LHCN-M2 (cell line): ENCODE measurements around the gene MORF4L2. TPM values are rescaled to one million over a fixed set of nuclear protein-coding genes. Genes with fewer than 3 reads are reported as not detected.
A peak's percentile ranks its signal among the peaks of the same experiment; 100 is the strongest.

Source experiments
- DNase-seq: peaks from one replicate; pipeline ENCODE4 v3.0.0-alpha.2; 2012; ENCODE audit warnings: low read depth
- polyA plus RNA-seq: library from polyadenylated mRNA; unstranded; fragments of >200 nt; gene quantifications from one replicate; pipeline ENCODE4 v1.2.1, GENCODE V29; 2012; ENCODE audit warnings: missing spikeins
- total RNA-seq: library from RNA; depleted of rRNA; stranded (reverse); fragments of >200 nt; gene quantifications from 2 replicates; pipeline ENCODE4 v1.2.3, GENCODE V29; 2014; rRNA removed

MORF4L2 gene, protein sequence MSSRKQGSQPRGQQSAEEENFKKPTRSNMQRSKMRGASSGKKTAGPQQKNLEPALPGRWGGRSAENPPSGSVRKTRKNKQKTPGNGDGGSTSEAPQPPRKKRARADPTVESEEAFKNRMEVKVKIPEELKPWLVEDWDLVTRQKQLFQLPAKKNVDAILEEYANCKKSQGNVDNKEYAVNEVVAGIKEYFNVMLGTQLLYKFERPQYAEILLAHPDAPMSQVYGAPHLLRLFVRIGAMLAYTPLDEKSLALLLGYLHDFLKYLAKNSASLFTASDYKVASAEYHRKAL
- 702 and 722 TPM in 2 replicates for total RNA-seq
- polyA plus RNA-seq, result 413 TPM

DNA sequence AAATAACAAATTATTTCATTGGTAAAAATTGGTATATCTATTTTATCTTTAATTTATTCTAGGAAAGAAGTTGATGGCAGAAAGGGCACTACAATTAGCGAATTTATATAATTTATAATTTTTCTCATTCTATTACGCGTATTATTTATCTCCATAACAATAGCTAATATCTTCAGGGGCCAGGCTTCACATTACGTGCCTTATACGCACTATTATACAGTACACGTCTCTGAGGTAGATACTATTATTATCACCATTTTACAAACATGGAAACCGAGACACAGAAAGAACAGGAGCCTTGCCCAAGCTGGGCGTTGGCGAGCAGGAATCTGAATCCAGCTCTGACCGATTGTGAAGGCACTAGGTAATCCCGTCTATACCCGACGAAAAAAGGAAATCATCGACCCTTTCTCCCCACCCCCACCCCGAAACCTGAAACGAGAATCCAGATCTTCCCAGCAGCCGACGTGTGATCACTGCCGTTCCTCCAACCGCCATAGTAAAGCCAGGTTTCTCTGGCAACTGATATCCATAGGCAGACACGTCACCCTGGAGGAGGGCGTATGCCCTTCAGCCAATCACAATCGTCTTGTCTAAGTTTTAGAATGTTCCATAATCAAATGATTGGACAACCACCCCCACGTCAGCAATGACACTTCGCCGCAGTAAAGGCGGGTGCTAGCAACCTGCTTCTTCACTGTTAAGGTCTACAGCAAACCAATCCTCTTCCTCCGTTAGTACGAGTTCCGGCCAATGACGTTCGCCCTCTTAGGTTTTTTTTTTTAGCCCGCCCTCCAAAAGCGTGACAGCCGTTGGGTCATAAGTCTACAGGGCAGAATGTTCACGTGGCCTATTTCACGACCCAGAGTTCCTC, at the start of gene MORF4L2:
Gene MORF4L2, minus strand, starts transcription at position 501 of the 874 bp plus-strand sequence. CDS start 9,672 bp downstream, outside the sequence.
- DNase-seq, result peak; percentile 98

GRCh38 chrX:103734125-103734760, 47.7 kb upstream of the MORF4L2 start:
- no peak for DNase-seq

DNA sequence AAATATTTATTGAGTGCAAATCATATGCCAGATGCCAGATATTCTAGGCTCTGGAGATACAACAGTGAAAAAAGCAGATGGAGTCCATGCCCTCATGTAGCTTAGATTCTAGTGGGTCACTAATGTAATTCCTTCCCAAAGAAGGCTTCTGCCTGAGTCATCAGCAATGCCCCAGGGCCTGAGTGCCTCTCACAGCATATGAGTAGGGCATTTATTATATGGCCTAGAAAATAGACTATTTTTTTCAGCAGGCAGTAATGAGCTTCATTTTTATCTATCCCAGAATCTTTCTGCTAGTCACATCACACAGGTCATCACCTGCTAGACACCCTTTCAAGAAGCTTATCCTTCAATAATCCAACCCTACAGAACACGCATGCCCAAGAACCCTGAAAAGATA, 46.5 kb upstream of the MORF4L2 start:
- DNase-seq, result no peak

DNA sequence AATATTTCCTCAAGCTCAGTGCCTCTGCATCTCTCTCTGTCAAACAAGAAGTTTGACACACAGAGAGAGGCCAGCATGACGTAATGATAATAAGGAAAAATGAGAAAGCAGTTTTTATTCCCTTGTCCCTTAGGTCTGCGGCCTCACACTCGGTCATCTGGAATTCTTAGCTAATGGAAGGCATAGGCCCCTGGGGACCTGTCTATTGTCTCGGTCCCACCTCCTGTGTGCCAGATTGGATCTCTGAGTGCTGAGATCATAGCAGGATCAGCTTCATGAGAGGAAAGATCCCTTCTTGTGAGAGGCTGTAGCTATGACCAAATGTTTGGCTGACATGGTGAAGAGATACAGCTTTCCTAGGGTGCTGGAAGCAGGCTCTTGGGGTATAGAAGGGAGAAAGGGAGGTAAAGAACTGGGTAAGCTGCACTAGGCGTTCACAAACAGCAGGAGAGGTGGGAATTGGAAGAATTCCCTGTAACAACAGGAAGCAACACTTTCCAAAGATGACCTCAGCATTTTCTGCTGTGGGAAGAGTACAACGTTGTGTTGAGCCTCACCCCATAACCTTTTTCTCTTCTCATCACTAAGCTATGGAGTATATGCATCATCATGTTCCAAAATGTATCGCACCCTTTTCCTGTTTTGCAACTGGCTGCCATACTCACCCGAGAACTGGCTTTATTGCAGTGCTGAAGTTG, 44.4 kb upstream of the MORF4L2 start:
- DNase-seq, result peak; percentile 46

GRCh38 chrX:103730147-103730795, 43.8 kb upstream of the MORF4L2 start:
- DNase-seq, result no peak

GRCh38 chrX:103729015-103729414, 42.5 kb upstream of the MORF4L2 start:
- no peak for DNase-seq

- DNase-seq, result no peak
These were observed 40.6 kb upstream of the MORF4L2 start for GRCh38 chrX:103727115-103727514.

GRCh38 chrX:103726477-103726876, 40.0 kb upstream of the MORF4L2 start:
- DNase-seq, result no peak

- peak; percentile 19 for DNase-seq
These were observed 36.0 kb upstream of the MORF4L2 start for GRCh38 chrX:103722505-103722904.

GRCh38 chrX:103718120-103718519, 31.6 kb upstream of the MORF4L2 start:
- no peak for DNase-seq

DNA sequence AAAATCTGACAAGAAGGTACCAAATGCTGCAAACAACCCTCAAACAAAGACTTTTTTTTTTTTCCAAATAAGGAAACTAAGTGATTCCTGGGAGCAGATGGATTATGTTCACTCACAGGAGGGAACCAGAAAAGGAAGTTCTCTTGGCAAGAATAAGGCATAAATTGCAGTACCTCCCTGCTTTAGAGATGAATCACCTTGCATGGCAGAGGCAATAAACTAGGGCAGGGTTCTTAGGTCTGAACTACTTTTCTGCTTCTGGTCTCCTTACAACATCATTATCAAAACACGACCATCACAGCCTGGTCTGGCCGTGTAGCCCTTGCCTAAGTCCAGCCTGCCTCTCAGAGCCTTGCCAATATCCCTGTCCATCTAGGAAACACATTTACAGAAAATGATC, 30.5 kb upstream of the MORF4L2 start:
- peak; percentile 59 for DNase-seq

DNA sequence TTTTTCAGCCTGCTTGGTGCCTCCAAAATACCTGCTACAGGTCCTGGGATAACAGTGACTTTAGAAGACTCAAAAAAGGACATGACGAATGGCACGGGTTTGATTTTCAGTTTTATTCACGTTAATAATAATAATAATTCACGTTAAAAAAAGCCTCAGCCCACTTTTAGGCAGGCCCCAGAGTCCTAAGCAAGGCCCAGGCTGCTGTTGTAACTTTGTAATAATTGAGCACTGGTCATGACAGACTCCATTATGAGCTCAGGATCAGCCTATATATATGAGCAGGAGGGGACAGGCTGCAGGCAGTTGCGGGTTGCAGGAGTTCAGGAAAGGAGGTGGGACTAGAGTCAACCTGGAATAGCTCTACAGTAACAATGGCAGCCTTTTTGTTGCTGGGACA, 24.1 kb upstream of the MORF4L2 start, which contains the start of gene TMEM31:
Gene TMEM31, plus strand, starts transcription at position 301 of the 400 bp plus-strand sequence. CDS start 1,350 bp downstream, outside the sequence.
- DNase-seq, result no peak

DNA sequence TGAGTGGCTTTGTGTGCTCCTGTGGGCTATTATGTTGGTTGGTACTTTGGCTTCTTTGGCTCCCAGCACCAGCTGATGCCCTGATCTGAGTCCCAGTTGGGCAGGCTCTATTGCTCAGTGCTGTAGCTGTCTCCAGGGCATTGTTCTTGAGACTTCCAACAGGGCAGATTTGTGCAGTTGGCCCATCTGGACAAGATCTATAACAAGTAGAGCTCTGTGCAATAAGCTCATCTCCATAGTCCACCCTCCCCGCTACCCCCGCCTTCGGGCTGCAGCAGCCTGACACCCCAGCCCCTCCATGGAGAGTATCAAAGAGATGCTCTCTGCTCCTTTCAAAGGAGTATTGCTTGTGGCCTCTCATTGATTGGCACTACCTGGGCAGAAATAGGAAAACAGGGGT, 18.4 kb upstream of the MORF4L2 start:
- DNase-seq, result no peak

- no peak for DNase-seq
These were observed 12.7 kb upstream of the MORF4L2 start for GRCh38 chrX:103699243-103699642.

- no peak for DNase-seq
These were observed 11.2 kb upstream of the MORF4L2 start for GRCh38 chrX:103697687-103698086.

- DNase-seq, result no peak
These were observed 4.6 kb upstream of the MORF4L2 start for GRCh38 chrX:103691059-103691458.

DNA sequence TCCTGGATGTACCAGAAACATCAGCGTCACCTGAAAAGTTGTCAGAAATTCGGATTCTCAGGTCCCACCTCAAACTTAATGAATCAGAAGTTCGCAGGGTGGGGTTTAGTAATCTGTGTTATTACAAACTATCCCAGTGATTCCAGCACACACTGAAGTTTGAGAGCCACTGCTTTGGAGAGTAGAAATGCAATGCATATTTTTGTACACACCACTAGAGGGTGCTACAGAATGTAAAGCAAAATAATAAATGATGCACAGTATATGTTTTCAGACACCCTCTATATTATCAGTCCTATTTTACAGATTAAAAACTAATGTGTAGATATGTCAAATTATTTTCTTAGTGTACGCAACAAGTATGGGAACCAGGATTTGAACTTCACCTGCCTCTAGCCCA, 2.4 kb upstream of the MORF4L2 start:
- peak; percentile 30 for DNase-seq

GRCh38 chrX:103687696-103688201, 1.2 kb upstream of the MORF4L2 start:
- DNase-seq, result peak; percentile 76

DNA sequence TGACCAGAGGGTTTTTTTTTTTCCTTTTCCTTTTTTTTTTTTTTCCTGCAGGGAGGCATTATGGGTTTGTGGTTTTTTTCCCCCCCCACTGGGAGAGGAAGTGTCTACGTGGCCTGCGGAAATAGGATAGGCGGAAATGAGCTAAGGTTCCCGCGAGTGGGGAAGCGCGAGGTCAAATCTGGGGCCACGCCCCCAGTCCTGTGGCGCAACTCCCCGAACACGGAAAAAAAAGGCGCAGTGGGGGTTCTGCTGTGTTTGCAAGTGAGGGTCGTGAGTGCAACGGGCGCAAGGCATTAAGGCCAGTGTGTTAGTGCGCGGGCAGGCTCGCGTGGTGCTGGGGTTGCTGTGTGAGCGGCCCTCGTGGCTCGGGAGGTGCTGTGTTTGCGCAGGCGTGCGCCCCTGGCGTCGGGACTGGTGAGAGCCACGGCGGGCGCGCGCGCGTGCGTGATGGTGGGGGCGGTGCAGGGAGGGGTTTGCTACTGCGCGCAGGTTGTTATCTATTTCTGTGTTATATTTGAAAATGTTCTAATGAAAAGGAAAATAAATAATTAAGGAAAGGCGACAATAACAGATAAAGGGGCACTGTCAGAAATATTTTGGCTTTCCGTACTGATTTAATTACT, 685 bp upstream of the MORF4L2 start:
- DNase-seq, result no peak

DNA sequence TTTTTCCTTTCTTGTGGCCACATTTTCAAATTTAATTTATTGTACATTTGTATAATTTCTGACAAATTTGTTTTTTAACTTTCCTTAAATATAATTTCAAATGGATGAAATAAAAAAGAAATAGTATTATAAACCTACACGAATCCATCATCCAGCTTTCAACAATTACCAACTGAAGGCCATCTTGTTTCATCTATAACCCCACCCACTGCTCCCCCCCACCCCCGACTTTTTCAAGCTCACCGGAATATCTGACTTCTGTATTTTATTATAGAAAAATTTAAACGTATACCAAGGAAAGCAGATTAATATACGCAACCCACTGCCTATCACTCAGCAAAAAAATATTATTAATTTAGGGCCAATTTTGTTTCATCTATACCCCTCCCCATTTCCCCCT, 1.1 kb downstream of the MORF4L2 start:
- no peak for DNase-seq
